HG03108 (cell line): Measurements from ENCODE around the gene CDHR1.

Experiments
- ATAC-seq: cut with Tn5 transposase; IDR thresholded peaks from one replicate; pipeline ENCODE4 v1.9.1; 2021; ENCODE audit warnings: moderate library complexity; ENCODE audit not compliant: unreplicated experiment

Gene CDHR1

DNA sequence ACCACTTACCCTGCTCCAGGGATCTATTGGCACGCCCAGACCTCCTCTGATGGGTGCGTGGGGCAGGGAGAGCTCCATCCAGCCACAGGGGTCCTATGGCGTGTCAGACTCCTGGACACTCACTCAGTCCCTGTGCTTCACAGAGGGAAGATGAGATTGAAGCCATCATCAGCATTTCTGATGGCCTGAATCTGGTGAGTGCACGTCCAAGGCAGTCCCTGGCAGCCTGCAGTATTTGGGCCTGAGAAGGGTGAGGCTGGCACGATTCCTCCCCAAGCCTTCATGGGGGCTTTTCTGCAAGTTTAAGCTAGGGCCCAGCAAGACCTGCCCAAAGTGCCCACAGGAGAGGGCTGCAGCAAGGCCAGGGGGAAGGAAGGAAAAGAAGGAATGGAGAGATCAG is 3.3 kb downstream of the CDHR1 start:
- ATAC-seq: no peak

DNA sequence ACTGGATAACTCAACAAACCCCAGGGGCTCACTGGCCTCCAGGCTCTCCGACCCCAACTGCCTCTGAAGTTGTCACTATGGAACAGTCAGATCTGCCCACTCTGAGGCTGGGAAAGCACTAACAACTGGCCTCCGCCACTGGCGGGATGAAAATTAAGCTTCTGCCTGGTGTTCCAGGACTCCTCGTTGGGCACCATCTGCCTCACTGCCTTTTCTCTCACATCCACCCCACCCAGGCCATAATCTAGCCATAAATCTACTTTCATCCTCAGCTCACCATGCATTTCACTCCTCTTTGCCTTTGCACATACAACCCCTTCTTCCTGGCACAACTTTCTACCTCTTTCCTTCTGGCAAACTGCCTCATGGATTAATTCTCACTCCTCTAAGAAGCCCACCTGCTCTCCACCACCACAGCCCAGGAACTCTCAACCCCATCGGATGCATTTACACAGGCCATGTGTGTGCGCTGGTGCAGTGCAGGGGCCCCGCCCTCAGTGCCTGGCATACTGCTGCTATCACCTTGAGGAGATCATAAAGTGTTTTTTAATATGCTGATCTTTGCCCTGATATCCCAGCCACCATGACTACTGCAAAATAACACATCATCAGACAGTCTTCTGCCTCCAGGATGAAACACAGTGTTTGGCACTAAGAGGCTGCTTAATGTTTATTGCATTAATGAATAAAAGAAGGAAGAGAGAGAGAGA is 4.0 kb downstream of the CDHR1 start:
- no peak for ATAC-seq

DNA sequence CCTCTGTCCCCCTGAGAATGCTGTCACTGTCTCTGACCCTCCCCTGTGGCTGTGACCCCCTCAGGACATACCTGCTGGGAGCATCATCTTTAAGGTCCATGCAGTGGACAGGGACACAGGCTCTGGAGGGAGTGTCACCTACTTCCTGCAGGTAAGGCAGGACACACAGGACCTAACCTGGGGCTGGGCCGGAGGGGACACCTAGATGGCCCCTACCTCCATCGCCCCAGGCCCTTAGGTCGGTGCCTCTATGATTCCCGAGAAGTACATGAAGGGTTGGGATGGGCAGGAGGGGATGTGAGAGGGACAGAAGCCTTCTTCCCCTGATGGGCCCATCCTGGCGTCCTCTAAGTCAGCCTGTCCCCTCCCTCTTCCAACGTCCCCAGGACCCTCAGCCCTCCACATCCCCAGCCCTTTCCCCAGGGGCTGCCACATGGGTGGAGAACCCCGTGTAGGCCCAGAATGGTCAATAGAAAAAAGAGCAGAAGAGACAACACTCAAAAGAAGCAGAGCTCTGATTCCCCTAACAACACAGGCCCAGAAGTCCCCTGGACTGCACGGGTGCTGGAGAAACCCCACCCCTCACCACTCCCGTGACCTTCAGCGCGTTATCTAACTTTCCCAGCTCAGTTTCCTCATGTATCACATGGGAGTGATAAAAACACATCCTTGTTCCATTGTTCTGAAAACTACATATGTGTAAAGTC is 6.4 kb downstream of the CDHR1 start:
- no peak for ATAC-seq

DNA sequence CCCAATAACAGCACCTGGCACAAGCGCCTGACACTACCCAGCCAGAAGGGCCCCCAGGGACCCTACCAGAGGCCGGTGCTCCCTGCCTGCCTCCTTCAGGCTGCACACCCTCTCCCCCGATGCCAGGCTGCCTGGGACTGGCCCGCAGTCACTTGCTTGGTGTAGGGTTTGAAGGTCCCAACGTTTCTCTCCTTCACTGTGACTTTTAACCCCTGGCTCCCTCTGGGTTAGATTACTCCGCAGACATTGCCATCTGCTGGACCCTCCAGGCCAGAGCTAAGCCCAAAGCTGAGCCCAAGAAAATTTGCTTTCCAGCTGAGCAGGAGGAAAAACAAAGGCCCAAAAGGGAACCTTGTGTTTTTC is 6.9 kb downstream of the CDHR1 start:
- no peak for ATAC-seq

DNA sequence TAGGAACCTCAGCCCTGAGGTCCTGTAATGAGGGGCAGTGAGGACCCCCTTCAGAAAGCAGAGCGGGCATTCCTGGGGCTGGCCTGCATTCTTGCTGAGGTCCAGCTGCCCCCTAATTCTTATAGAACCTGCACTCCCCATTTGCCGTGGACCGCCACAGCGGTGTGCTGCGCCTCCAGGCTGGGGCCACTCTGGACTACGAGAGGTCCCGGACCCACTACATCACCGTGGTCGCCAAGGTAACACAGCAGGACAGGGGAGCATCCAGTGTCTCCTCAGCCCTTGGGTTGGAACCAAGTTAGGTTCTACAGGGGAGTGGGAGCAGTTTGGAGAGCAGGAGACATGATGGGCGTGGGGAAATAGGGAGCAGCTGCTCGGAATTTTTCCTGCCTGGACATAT is 7.3 kb downstream of the CDHR1 start:
- ATAC-seq: no peak

DNA sequence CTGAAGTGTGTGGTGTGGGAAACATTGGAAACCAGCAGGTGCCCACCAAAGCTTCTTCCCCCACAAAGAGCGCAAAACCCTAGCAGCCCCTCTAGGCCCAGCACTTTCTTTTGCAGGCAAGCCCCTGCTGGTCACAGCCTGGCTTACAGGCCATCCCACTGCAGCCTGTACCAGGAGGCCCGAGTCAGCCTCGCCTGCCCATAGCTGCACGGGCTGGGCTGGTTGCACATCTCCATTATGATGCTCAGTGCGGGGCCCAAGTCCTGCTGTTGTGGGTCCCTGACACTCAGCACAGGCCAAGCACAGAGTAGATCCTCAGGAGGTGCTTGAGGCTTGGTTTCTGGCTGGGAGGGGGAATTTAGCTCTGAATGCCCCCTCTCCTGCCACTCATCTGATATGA is 8.0 kb downstream of the CDHR1 start:
- ATAC-seq: no peak

DNA sequence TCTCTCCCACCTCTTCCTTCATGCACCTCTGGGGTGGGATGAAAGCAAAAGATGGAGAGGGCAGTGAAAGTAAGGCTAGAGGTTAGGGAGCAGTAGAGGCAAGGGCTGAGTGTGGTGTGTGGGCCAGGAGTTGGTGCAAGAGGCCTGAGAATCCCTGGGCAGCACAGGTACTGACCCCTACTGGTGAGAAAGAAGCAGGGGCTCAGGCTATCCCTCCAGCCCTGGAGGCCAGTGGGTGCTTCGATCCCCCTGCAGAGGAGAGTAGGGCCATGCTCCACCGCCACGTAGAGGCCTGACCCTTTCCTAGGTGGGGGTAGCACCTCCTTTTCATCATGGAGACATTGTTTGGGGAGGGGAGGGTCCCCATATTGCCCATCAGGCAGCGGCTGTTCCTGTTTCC is 9.8 kb downstream of the CDHR1 start:
- ATAC-seq: peak; percentile 74

DNA sequence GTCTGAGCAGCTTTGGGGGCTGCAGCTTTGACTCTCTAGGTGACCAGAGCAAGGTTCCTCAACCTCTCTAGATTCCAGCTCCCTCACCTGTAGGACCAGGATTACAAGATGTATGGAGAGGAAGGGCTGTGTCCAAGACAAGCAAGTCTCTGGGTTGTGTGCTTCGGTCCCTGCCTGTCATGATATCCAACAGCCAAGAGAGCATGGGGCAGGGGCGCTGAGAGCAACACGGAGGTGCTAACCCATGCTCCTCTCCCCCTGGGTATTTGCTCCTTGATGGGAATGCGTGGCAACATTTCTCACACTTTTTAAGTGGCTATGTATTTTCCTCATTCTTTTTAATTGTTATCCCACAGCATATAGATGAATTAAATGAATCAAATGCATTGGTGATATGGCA is 10.3 kb downstream of the CDHR1 start:
- no peak for ATAC-seq

DNA sequence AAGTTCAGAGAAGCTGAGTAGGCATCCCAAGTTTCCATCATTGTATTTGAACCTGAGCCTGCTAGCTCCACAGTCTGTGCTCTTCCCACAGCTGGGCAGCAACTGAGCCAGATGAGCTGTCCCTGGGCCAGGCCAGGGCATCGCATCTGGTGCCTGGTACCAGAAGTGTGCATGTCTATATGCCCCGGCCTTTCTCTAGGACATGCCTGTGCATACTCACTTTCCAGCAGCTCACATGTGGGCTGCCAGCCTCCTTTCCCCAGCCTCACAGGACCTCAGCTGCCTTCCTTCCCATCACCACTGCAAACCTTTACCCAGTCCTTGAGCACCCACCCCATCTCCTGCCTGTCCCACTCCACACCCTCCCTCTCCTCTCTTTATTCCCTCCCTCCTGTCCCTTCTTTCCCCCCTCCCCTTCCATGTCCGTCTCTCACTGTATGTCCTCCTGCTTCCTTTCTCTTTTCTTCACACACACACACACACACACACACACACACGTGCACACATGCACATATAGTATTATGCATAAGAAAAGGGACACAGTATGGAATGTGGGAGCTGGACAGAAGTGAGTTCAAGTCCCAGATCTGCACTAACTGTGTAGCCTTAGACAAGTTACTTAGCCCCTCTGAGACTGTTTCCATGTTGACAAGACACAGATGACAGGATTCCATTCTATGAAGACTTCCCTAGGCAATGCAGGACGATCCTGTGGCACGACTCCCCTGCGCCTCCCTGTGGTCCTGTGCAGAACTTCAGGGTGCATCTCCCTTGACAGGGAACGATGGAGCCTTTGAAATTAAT is 10.9 kb downstream of the CDHR1 start:
- peak; percentile 75 for ATAC-seq

DNA sequence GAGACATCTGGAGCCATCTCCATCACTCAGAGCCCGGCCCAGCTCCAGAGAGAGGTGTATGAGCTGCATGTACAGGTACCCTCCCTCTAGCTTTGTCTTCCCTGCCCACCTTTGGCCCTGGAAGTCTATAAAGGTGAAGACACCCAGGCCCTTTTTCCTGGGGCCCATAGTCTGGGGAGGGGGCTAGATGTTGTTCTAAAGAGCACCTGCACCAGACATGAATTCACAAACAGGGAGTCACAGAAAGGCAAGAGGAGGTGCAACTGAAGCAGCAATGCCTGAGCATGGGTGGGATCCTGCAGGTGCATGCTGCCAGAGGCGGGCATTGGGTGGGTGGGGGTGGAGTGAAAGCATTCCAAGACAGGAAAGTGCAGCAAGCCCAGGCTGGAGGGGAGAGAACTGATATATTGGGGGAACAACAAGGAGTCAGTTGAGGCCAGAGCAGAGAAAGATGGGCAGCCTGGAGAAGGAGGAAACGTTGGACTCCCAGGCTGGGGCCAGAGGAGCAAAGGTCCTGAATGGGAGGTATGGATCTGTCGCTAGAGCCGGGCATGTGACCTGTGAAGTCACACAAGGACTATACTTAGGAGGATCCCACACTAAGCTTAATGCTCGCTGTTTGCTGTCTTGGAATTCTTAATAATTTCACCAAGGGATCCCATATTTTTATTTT is 11.7 kb downstream of the CDHR1 start:
- no peak for ATAC-seq

DNA sequence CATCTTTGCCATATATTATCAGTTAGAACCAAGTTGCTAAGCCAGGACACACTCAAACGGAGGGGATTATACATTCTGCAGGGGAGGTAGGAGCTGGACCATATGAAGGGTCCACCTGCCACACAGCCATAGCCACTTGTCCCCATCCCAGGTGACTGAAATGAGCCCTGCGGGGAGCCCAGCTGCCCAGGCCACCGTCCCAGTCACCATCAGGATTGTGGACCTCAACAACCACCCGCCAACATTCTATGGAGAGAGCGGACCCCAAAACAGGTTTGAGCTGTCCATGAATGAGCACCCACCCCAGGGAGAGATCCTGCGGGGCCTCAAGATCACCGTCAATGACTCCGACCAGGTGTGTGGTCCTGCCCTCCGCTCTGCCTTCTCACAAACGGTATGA is 13.7 kb downstream of the CDHR1 start:
- no peak for ATAC-seq

DNA sequence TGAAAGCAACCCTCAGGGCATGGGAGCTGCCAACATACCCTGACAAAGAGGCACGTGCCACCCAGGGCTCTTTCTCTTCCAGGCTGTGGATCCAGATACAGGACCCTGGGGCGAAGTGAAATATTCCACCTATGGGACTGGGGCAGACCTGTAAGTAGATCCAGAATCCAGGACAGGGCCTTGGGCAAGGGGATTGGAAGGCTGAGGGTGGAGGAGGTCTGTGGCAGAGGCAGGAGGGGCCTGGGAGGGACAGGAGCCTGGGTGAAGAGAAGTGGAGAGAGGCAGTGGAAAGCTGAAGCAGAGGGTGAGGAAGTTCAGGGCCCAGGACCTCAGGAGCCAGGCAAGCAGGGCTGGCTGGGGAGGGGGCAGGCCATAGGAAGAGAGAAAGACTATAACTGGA is 17.2 kb downstream of the CDHR1 start:
- no peak for ATAC-seq

DNA sequence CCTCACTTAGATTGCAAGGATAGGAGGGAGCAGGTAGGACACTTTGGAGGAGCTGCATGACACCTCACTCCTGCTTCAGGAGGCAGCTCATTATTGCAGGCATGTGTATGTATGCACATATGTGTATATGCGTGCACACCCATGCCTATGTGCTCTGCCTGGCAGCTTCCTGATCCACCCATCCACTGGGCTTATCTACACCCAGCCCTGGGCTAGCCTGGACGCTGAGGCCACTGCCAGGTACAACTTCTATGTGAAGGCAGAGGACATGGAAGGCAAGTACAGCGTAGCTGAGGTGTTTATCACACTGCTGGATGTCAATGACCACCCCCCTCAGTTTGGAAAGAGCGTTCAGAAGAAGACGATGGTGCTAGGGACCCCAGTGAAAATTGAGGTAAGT is 17.7 kb downstream of the CDHR1 start:
- ATAC-seq: no peak

DNA sequence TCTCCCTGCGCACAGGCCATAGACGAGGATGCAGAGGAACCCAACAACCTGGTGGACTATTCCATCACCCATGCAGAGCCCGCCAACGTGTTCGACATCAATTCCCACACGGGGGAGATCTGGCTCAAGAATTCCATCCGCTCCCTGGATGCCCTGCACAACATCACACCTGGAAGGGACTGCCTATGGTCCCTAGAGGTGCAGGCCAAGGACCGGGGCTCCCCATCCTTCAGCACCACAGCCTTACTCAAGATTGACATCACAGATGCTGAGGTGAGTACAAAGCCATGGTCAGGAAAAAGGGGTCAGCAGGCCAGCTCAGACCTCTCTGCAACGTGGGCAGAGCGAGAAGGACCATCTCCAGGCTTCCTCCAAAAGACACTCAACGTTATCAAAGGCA is 18.7 kb downstream of the CDHR1 start:
- no peak for ATAC-seq

DNA sequence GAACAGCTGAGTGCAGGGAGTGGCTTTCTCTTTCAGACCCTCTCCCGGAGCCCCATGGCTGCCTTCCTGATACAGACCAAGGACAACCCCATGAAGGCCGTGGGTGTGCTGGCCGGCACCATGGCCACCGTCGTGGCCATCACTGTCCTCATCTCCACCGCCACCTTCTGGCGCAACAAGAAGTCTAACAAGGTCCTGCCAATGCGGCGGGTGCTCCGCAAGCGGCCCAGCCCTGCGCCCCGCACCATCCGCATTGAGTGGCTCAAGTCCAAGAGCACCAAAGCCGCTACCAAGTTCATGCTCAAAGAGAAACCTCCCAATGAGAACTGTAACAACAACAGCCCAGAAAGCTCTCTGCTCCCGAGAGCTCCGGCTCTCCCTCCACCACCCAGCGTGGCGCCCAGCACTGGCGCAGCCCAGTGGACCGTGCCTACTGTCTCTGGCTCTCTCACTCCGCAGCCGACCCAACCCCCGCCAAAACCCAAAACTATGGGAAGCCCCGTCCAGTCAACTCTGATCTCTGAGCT is 19.8 kb downstream of the CDHR1 start:
- ATAC-seq: no peak

DNA sequence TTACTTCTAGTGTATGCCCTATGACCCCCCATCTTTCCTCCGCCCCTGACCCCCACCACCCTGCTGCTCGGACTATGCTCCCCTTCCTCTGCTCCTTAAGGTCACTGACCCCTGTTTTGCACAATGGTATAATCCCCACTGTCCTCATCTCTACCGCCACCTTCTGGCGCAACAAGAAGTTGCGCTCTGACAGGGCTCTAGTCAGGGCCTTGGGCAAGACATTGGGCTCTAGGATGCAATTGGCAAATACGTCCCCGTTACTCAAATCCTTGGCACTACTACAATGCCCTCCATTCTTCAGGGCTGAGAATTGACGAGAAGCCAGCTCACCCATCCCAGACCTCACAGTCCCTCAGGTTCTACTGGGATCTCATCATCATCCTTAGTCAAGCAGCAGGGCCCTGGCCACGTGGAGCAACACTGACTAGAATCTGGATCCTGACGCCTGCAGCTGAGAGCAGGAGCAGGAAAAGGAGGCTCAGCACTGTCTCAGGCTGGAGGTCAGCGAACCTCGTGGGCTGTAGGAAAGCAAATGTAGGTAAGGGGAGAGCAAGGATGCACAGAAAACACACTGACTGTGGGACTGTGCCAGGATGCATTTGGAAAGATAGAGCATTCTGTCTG is 20.4 kb downstream of the CDHR1 start:
- peak; percentile 52 for ATAC-seq

DNA sequence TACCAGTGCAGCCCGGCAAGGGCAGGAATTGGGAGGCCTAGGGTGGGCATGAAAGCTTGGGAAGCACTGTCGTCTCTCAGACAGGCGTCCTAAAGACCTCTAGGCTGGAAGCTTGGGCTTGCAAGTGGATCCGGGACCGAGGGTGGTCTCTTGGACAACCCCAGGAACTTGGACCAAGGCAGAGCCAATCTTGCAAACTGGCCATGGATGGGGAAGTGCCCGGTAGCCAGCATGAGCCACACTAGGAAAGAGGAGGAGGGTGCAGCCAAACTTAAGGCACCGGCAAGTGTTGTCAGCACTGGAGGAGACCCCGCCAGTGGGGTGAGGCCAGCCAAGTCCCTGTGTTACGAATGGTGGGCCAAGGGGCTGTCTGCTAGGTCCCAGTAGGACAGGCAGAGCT is 22.5 kb downstream of the CDHR1 start:
- ATAC-seq: no peak

DNA sequence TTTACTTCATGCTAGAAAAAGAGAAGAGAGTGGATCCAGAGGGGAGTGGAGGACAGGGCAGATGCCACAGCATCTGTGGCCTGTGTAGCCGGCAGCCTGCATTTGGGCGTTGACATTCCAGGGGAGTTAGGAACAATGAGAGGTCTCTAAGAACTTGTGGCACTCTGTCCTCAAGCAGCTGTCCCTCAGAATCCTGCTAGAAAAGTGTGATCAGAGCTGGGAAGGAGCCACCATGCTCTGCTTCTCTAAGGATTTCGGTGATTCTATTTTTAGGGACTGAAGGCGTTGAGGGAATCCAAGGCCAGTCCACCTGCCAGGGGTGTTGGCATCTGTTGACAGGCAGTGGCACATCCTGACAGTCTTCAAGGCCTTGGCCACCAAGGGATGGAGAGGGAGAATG is 23.4 kb downstream of the CDHR1 start:
- ATAC-seq: no peak

DNA sequence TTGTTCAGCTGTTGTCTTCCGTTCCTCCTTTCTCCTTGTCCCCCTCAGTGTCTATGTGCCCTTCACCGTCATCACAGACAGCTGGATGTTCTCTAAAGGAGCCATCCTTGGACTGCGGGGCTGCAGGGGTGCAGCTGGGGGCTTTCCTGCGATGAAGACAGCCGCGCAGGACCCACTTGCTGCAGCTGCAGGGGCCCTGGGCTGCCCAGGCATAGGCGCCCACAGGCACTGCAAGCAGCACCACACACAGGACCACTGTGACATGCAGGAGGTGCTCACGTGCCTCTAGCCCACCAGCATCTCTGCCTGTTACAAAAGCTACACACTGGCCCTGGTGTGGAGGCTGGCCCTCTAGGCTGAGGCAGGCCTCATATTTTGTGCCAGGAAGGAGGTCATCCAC is 27.6 kb downstream of the CDHR1 start:
- no peak for ATAC-seq

DNA sequence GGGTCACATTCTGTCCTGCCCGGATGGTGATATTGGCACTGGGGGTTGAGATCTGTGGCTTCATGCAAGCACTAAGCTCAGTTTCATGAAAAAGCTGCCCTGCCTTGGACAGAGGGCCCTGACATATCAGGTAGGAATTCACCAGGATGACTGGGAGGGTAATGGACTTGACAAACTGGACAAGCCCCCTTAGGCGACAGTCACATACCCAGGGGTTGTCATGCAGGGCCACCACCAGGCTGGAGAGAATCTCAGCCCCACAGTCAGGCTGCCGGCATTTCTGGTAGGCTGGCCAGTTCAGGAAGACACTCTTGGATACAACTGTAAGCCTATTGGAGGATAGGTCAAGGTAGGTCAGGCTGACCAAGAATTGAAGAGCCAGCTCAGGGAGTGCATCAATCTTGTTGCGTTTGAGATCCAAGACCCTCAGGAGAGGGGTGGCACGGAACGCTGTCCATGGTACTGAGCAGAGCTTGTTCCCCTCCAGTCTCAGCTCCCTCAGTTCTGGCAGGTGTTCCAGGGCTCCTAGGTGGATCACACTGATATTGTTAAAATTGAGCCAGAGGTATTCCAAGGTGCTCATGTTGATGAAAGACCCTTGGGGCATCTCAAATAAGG is 30.2 kb downstream of the CDHR1 start:
- ATAC-seq: no peak
